ENCODE results near the gene TNFAIP2.

Gene TNFAIP2

GRCh38 chr14:103093856-103094405, 29.3 kb upstream of the TNFAIP2 start:
- no peak for DNase-seq (ENCODE audit: low spot score)

GRCh38 chr14:103094406-103095209, 28.7 kb upstream of the TNFAIP2 start, which contains the start of gene EXOC3L4:
EXOC3L4 (plus strand) TSS chr14:103094725; CDS start chr14:103100220, 5,495 bp downstream.
- DNase-seq (ENCODE audit: low spot score): no peak

GRCh38 chr14:103095210-103095778, 28.0 kb upstream of the TNFAIP2 start:
- DNase-seq (ENCODE audit: low spot score): no peak

GRCh38 chr14:103096387-103096786, 26.9 kb upstream of the TNFAIP2 start:
- no peak for DNase-seq (ENCODE audit: low spot score)

GRCh38 chr14:103097244-103097993, 25.8 kb upstream of the TNFAIP2 start:
- DNase-seq (ENCODE audit: low spot score): no peak

GRCh38 chr14:103097994-103098957, 25.0 kb upstream of the TNFAIP2 start:
- no peak for DNase-seq (ENCODE audit: low spot score)

GRCh38 chr14:103099081-103099732, 24.1 kb upstream of the TNFAIP2 start:
- no peak for DNase-seq (ENCODE audit: low spot score)

- no peak for DNase-seq (ENCODE audit: low spot score)
These were observed 23.5 kb upstream of the TNFAIP2 start for GRCh38 chr14:103099733-103100280.

GRCh38 chr14:103100281-103101121, 22.8 kb upstream of the TNFAIP2 start:
- no peak for DNase-seq (ENCODE audit: low spot score)

- DNase-seq (ENCODE audit: low spot score): no peak
These were observed 21.9 kb upstream of the TNFAIP2 start for GRCh38 chr14:103101257-103101962.

- no peak for DNase-seq (ENCODE audit: low spot score)
These were observed 21.1 kb upstream of the TNFAIP2 start for GRCh38 chr14:103101963-103102688.

- no peak for DNase-seq (ENCODE audit: low spot score)
These were observed 20.5 kb upstream of the TNFAIP2 start for GRCh38 chr14:103102689-103103260.

GRCh38 chr14:103103461-103104388, 19.5 kb upstream of the TNFAIP2 start:
- peak; percentile 42 for DNase-seq (ENCODE audit: low spot score)

GRCh38 chr14:103104389-103104653, 18.9 kb upstream of the TNFAIP2 start:
- no peak for DNase-seq (ENCODE audit: low spot score)

GRCh38 chr14:103104654-103105452, 18.4 kb upstream of the TNFAIP2 start:
- peak; percentile 40 for DNase-seq (ENCODE audit: low spot score)

- DNase-seq (ENCODE audit: low spot score): no peak
These were observed 17.6 kb upstream of the TNFAIP2 start for GRCh38 chr14:103105580-103106150.
